Right lobe of liver (tissue), 4 donors: ENCODE data around the gene FHIT.

ENCODE experiments used
- CTCF ChIP-seq, 4 donors: fragments of 200-600 bp in 3 of 4; fragments of 450-650 bp in 1 of 4; IDR thresholded peaks; one replicate each; pipeline versions ENCODE4 v1.5.1 to v1.8.0; 2016 to 2022; ENCODE audit warnings: antibody characterized with exemption in 4 of 4, mild to moderate bottlenecking in 2 of 4
- POLR2A ChIP-seq: fragments of 450-650 bp; IDR thresholded peaks from one replicate; pipeline ENCODE4 v1.6.1; 2017; ENCODE audit warnings: antibody characterized with exemption, mild to moderate bottlenecking
- donor health status: DM: no; HTN: no; CAD: no.
- donor health status: DM: no; HTN: no; CAD: no.
- donor health status: DM: no; HTN: yes; CAD: no.

DNA sequence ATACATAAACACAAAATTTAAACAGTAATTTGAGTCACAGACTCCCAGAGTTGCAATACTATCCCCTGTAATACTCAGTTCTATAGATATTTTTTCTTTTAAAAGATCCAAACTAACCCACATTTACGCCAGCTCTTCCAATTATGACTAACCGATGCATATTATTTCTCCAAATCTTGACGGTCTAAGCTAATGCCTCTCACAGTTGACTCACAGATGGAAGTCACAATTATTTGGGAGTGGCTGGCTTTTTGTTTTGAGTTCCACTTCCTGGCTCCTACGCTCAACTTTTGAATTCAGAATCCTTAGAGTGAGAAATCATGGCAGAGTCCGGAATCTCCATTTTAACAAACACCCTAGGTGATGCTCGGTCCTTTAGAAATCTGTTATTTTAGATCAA, 749.9 kb downstream of the FHIT start:
- TF ChIP-seq CTCF (IDR thresholded peaks at IDR 0.05) = no peak
- no peak for TF ChIP-seq POLR2A
